ENCODE data around the gene POR.

- no peak for TF ChIP-seq CTCF (IDR thresholded peaks at IDR 0.05; ENCODE audit: low read length)
- TF ChIP-seq EZH2 (optimal IDR thresholded peaks at IDR 0.05; ENCODE audit: low read depth, low read length) = no peak
Measured at GRCh38 chr7:75969704-75970498, 54.9 kb downstream of the POR start.
